Vagina (tissue), 2 donors: ENCODE data around the gene PDPR.
"Not testable (repeated sequence)": the region's sequence is repeated elsewhere in the genome, so short reads cannot be mapped to it uniquely, and the experiment has no call there.

Source experiments
- POLR2A ChIP-seq, 2 donors: fragments of 450-650 bp; IDR thresholded peaks; one replicate each; pipeline ENCODE4 v1.6.1; 2017; ENCODE audit warnings: antibody characterized with exemption in 2 of 2, mild to moderate bottlenecking in 2 of 2, moderate library complexity in 2 of 2
- TF ChIP-seq, protein P1 (sequence below), 3 experiments: fragments of 450-650 bp in 2 of 3; fragments of 200-600 bp in 1 of 3; sonication (generic) in 1 of 3; IDR thresholded peaks; one replicate each; pipeline ENCODE4 v1.5.1; 2017 to 2019; ENCODE audit warnings: antibody characterized with exemption in 3 of 3, mild to moderate bottlenecking in 2 of 3, moderate library complexity in 2 of 3

DNA sequence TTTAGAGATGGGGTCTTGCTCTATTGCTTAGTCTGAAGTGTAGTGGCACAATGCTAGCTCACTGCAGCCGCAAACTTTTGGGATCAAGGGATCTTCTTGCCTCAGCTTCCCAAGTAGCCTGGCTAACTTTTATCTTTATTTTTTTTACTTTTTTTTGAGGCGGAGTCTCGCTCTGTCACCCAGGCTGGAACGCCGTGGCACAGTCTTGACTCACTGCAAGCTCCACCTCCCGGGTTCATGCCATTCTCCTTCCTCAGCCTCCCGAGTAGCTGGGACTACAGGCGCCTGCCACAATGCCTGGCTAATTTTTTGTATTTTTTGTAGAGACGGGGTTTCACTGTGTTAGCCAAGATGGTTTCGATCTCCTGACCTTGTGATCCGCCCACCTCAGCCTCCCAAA is 12.1 kb downstream of the PDPR start:
- TF ChIP-seq, protein P1, sequence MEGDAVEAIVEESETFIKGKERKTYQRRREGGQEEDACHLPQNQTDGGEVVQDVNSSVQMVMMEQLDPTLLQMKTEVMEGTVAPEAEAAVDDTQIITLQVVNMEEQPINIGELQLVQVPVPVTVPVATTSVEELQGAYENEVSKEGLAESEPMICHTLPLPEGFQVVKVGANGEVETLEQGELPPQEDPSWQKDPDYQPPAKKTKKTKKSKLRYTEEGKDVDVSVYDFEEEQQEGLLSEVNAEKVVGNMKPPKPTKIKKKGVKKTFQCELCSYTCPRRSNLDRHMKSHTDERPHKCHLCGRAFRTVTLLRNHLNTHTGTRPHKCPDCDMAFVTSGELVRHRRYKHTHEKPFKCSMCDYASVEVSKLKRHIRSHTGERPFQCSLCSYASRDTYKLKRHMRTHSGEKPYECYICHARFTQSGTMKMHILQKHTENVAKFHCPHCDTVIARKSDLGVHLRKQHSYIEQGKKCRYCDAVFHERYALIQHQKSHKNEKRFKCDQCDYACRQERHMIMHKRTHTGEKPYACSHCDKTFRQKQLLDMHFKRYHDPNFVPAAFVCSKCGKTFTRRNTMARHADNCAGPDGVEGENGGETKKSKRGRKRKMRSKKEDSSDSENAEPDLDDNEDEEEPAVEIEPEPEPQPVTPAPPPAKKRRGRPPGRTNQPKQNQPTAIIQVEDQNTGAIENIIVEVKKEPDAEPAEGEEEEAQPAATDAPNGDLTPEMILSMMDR (IDR thresholded peaks at IDR 0.05): not testable (repeated sequence)
- not testable (repeated sequence) for TF ChIP-seq POLR2A (IDR thresholded peaks at IDR 0.05)
